NCI-H2196 treated with DMSO at 0.1 percent for 48 hours (cell line): ENCODE data around the gene CHURC1.

Source experiments
- DNase-seq: peaks from one replicate; lab custom pipeline; 2025; ENCODE audit not compliant: unreplicated experiment; lab: John Stamatoyannopoulos, UW

CHURC1 gene

GRCh38 chr14:64954491-64955240, 40.4 kb downstream of the CHURC1 start:
- DNase-seq = no peak

DNA sequence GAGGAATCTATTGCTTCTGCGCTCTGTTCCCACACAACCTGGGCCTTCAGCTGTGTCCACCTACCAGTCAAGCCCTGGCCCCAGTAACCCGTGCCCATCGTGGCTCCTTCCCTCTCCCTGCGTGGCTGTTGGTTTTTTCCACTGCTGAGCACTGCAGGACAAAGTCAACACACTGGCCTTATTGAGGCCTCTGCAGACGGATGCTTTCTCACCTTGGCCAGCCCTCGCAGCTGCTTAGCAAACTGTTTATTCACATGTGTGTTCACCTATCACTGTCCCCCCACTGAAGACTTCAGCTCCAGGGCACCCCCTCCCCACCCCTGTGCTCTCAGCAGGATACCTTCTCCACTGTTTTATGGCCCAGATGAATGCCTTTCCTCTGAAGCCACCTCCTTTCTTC, 41.0 kb downstream of the CHURC1 start:
- DNase-seq = no peak

- no peak for DNase-seq
Observed at GRCh38 chr14:64956697-64957406, 42.6 kb downstream of the CHURC1 start.

- DNase-seq = no peak
Observed at GRCh38 chr14:64958201-64958600, 43.9 kb downstream of the CHURC1 start.

DNA sequence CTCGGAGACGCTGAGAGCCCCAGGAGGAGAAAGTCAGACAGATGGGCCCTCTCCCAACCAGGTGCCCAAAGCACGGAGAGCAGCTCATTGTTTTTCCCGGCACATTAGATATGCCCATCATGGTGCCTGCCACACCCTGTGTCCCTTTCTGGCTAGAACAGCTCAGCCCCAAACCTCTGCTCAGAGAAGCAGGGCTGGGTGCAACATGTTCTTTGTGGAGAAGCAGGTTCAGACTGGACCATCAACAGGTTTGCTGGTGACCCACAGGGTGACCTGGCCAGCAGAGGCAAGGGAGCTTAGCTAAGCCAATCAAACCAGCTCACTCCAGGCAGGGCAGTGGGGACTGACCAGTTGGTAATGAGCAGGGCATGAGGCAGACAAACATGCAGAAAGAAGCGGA, 44.5 kb downstream of the CHURC1 start:
- no peak for DNase-seq

DNA sequence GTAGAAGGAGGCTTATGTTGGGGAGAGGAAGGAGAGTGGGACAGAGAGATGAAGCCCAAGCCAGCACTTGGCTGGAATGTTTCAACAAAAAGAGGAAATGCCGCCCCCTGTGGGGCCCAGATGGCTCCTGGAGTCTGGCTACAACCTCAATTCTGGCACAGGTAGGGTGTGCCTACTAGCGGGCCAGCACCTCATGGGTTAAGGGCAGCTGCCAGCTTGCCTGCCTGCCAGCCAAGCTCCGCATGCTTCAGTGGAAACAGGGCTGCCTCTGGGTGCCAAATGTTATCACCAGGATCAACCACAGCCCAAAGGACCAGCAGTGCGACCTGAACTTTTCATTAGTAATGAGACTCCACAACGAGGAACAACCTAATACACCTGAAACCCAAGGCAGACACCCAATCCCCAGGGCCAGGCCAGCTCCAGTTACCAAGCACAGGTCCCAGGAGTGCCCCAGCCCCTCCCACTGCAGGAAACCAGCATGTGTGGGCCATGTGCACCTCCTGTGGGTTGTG, 46.6 kb downstream of the CHURC1 start:
- peak; percentile 86 for DNase-seq

GRCh38 chr14:64963611-64964010, 49.4 kb downstream of the CHURC1 start:
- no peak for DNase-seq

GRCh38 chr14:64965356-64966000, 51.2 kb downstream of the CHURC1 start:
- no peak for DNase-seq

GRCh38 chr14:64966976-64967375, 52.7 kb downstream of the CHURC1 start:
- no peak for DNase-seq

DNA sequence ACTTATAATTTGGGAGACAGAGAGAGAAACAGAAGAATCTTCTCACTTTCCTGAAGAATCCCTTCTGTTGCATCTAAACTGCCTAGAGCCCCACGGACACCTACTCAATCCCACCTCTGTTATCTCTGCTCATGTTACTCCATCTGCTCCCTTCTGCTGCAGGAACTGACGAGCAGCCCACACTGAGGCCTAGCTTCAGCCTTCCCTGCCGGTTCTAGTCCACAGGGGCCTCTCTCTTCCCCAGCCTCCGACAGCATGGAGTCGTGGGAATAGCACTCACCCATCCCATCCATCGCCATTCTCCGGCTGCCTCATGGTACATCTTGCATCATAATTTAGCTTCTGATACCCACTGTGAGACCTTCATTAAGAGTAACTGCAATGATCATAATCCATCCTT, 53.9 kb downstream of the CHURC1 start:
- DNase-seq = no peak

- DNase-seq = no peak
Observed at GRCh38 chr14:64968651-64969050, 54.4 kb downstream of the CHURC1 start.

DNA sequence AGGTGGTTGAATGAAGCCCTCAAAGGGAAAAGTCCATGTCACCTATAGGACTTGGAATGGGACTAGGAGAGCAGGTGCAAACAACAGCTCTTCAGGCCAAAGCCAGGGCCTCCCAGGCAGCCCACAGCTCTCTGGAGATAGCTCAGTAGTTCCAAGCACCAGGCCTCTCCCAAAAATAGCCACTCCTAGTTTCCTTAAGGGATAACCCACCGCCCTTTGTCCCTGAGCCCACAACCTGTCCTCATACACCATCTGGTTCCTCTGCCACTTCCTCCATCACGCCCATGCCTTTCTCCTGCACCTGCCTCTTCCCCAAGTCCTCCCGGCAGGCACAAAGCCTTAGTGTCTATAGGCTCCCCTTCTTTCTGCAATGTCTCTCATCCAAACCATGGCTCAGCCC, 55.8 kb downstream of the CHURC1 start:
- no peak for DNase-seq

- DNase-seq = no peak
Observed at GRCh38 chr14:64970776-64971477, 56.7 kb downstream of the CHURC1 start.

DNA sequence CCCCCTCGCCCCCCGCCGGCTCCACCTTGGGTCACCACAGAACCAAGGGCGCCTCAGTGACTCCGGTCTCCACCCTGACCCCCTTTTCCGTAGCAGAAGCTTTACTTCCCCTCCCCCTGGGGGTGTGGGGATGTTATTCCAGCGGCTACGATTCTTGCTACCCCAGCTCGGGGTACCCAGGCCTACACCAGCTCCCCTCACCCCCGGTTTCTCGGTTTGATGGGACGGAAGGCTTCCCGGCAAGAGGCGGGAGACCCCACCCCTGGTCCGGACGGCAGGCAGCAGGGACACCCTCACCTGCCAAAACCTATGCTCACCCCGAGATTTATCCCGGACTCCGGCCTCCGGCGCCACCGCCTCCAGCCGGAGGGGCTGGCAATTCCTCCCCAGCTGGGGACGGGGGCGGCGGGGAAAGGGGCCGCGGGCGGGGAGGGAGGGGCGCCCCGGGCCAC, 57.3 kb downstream of the CHURC1 start:
- DNase-seq = no peak

GRCh38 chr14:64971943-64972791, 57.9 kb downstream of the CHURC1 start, which contains the start of gene RAB15:
Gene RAB15, minus strand, starts transcription at chr14:64972336. Its CDS starts 260 bp downstream, at chr14:64972076.
- no peak for DNase-seq

GRCh38 chr14:64973026-64973442, 58.8 kb downstream of the CHURC1 start:
- DNase-seq = no peak

GRCh38 chr14:64973826-64974225, 59.6 kb downstream of the CHURC1 start:
- no peak for DNase-seq

- no peak for DNase-seq
Observed at GRCh38 chr14:64974563-64974962, 60.3 kb downstream of the CHURC1 start.

GRCh38 chr14:64979336-64980074, 65.2 kb downstream of the CHURC1 start:
- DNase-seq = no peak
